Right lobe of liver (tissue), 4 donors: Measurements from ENCODE around the gene POU3F1.

Experiments used
- CTCF ChIP-seq, 4 donors: fragments of 200-600 bp in 3 of 4; fragments of 450-650 bp in 1 of 4; IDR thresholded peaks; one replicate each; pipeline versions ENCODE4 v1.5.1 to v1.8.0; 2016 to 2022; ENCODE audit warnings: antibody characterized with exemption in 4 of 4, mild to moderate bottlenecking in 2 of 4
- POLR2A ChIP-seq: fragments of 450-650 bp; IDR thresholded peaks from one replicate; pipeline ENCODE4 v1.6.1; 2017; ENCODE audit warnings: antibody characterized with exemption, mild to moderate bottlenecking
- donor health status: DM: no; HTN: no; CAD: no.
- donor health status: DM: no; HTN: no; CAD: no.
- donor health status: DM: no; HTN: yes; CAD: no.

DNA sequence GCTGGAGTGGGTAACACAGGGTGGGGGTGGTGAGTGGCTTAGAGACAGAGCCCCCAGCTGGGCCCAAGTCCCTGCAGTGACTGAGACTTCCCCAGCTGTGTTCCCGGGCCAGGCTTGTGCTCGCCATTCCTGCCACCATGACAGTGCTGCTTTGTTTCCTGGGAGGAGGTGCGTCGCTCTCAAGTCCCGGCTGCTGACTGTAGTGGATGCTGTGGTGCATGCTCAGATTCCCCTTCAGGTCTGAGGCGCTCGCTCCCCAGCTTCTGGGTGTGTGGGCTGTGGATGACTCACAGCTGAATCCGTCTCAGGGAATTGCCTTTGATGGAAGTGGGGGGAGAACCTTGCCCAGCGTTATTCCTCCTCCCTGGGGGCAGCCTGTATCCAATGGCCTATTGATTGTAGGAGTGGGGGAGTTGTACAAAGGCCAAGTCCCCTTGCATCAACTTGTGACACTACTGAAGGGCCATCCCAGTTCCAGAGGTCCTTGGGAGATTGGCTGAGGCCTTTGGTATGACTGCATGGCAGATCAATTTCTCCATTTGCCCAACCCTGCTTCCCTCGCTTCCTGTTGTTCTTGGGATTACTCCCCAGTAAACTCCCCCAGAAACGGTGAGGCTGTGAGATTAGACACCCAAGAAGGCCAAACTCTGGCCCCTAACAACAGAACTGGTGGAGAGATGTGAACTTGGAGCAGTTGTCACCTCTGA is 17.8 kb upstream of the POU3F1 start:
- TF ChIP-seq CTCF (IDR thresholded peaks at IDR 0.05) (no peak), POLR2A (no peak)
